Measurements from ENCODE around the gene CRYBG2.
A peak's percentile ranks its signal among the peaks of the same experiment; 100 is the strongest.

Gene CRYBG2

GRCh38 chr1:26372039-26372438 is 18.1 kb upstream of the CRYBG2 start:
- Histone ChIP-seq H2BK15ac (ENCODE audit: low read depth, poor library complexity, severe bottlenecking) (no peak overlapping the region), H3K27me3 (ENCODE audit: control insufficient read depth in 1 of 2, insufficient read depth in 1 of 2, low read length in 2 of 2) (peaks cover 20 to 36% of the 10 kb centered on the region in 2 experiments), H3K27ac (ENCODE audit: low read length, poor library complexity, severe bottlenecking) (no peak overlapping the region), H3K9ac (ENCODE audit: low read length) (no peak overlapping the region), H3K4me1 (ENCODE audit: control insufficient read depth, insufficient read depth, low read depth, low read length) (peaks cover 2% of the 10 kb centered on the region), H3K18ac (ENCODE audit: low read depth in 1 of 2, low read length in 2 of 2) (no peak overlapping the region), H3K23ac (ENCODE audit: low read length in 2 of 2) (no peak overlapping the region), H2AK5ac (ENCODE audit: low read length, severe bottlenecking) (no peak overlapping the region), H3K79me1 (replicated peaks; ENCODE audit: low read length, poor library complexity, severe bottlenecking) (no peaks in the 10 kb centered on the region), H4K91ac (ENCODE audit: low read length) (no peak overlapping the region), H3K4ac (ENCODE audit: low read depth in 1 of 2, low read length in 2 of 2) (no peak overlapping the region), H3K4me2 (ENCODE audit: low read length, poor library complexity, severe bottlenecking) (no peak overlapping the region), H3K4me3 (ENCODE audit: insufficient read depth in 1 of 2, low read depth in 1 of 2, low read length in 2 of 2) (no peak overlapping the region), H2AFZ (ENCODE audit: low read depth, low read length) (no peak overlapping the region), H3K14ac (ENCODE audit: low read length in 2 of 2) (no peak overlapping the region), H3K36me3 (ENCODE audit: control insufficient read depth in 1 of 2, insufficient read depth in 2 of 2, low read depth in 1 of 2, low read length in 2 of 2) (no peaks in the 10 kb centered on the region), H2BK120ac (ENCODE audit: low read depth, low read length) (no peak overlapping the region), H4K8ac (ENCODE audit: low read length) (no peak overlapping the region), H3K9me3 (ENCODE audit: control insufficient read depth, low read length) (no peaks in the 10 kb centered on the region), H2BK5ac (ENCODE audit: low read depth, low read length, poor library complexity, severe bottlenecking) (no peak overlapping the region), H2BK12ac (ENCODE audit: low read length in 2 of 2) (no peak overlapping the region)
- WGBS: 92% methylated on average over 5 of the region's 5 CpGs
- no peak for DNase-seq

- Histone ChIP-seq H2BK120ac (ENCODE audit: low read depth, low read length) (no peak overlapping the region), H3K9ac (ENCODE audit: low read length) (no peak overlapping the region), H2AK5ac (ENCODE audit: low read length, severe bottlenecking) (no peak overlapping the region), H3K4ac (ENCODE audit: low read depth in 1 of 2, low read length in 2 of 2) (no peak overlapping the region), H3K23ac (ENCODE audit: low read length in 2 of 2) (no peak overlapping the region), H4K8ac (ENCODE audit: low read length) (no peak overlapping the region), H3K4me3 (ENCODE audit: insufficient read depth in 1 of 2, low read depth in 1 of 2, low read length in 2 of 2) (no peak overlapping the region), H3K9me3 (ENCODE audit: control insufficient read depth, low read length) (no peaks in the 10 kb centered on the region), H3K18ac (ENCODE audit: low read depth in 1 of 2, low read length in 2 of 2) (no peak overlapping the region), H2BK15ac (ENCODE audit: low read depth, poor library complexity, severe bottlenecking) (peak overlapping the region; percentile 30), H3K27ac (ENCODE audit: low read length, poor library complexity, severe bottlenecking) (no peak overlapping the region), H2BK12ac (ENCODE audit: low read length in 2 of 2) (no peak overlapping the region), H3K14ac (ENCODE audit: low read length in 2 of 2) (no peak overlapping the region), H3K79me1 (replicated peaks; ENCODE audit: low read length, poor library complexity, severe bottlenecking) (no peaks in the 10 kb centered on the region), H3K27me3 (ENCODE audit: control insufficient read depth in 1 of 2, insufficient read depth in 1 of 2, low read length in 2 of 2) (peaks cover 20 to 36% of the 10 kb centered on the region in 2 experiments), H3K36me3 (ENCODE audit: control insufficient read depth in 1 of 2, insufficient read depth in 2 of 2, low read depth in 1 of 2, low read length in 2 of 2) (no peaks in the 10 kb centered on the region), H2BK5ac (ENCODE audit: low read depth, low read length, poor library complexity, severe bottlenecking) (no peak overlapping the region), H4K91ac (ENCODE audit: low read length) (no peak overlapping the region), H3K4me2 (ENCODE audit: low read length, poor library complexity, severe bottlenecking) (no peak overlapping the region), H3K4me1 (ENCODE audit: control insufficient read depth, insufficient read depth, low read depth, low read length) (peaks cover 2% of the 10 kb centered on the region), H2AFZ (ENCODE audit: low read depth, low read length) (no peak overlapping the region)
- no peak for DNase-seq
- 57% methylated on average over 6 of the region's 6 CpGs for WGBS
Measured at GRCh38 chr1:26370591-26371382, 16.9 kb upstream of the CRYBG2 start.

- Histone ChIP-seq H3K14ac (ENCODE audit: low read length in 2 of 2) (no peak overlapping the region), H4K91ac (ENCODE audit: low read length) (no peak overlapping the region)
Measured at GRCh38 chr1:26368486-26368885, 14.6 kb upstream of the CRYBG2 start.

GRCh38 chr1:26368006-26368405 is 14.1 kb upstream of the CRYBG2 start:
- Histone ChIP-seq H2BK15ac (ENCODE audit: low read depth, poor library complexity, severe bottlenecking) (no peak overlapping the region), H3K9me3 (ENCODE audit: control insufficient read depth, low read length) (no peaks in the 10 kb centered on the region), H2BK12ac (ENCODE audit: low read length in 2 of 2) (no peak overlapping the region), H3K4me2 (ENCODE audit: low read length, poor library complexity, severe bottlenecking) (no peak overlapping the region), H3K4me3 (ENCODE audit: insufficient read depth in 1 of 2, low read depth in 1 of 2, low read length in 2 of 2) (no peak overlapping the region), H3K4ac (ENCODE audit: low read depth in 1 of 2, low read length in 2 of 2) (no peak overlapping the region), H3K27ac (ENCODE audit: low read length, poor library complexity, severe bottlenecking) (no peak overlapping the region), H3K27me3 (ENCODE audit: control insufficient read depth in 1 of 2, insufficient read depth in 1 of 2, low read length in 2 of 2) (peaks cover 39 to 51% of the 10 kb centered on the region in 2 experiments), H2BK120ac (ENCODE audit: low read depth, low read length) (no peak overlapping the region), H3K18ac (ENCODE audit: low read depth in 1 of 2, low read length in 2 of 2) (no peak overlapping the region), H3K36me3 (ENCODE audit: control insufficient read depth in 1 of 2, insufficient read depth in 2 of 2, low read depth in 1 of 2, low read length in 2 of 2) (no peaks in the 10 kb centered on the region), H2AK5ac (ENCODE audit: low read length, severe bottlenecking) (no peak overlapping the region), H2AFZ (ENCODE audit: low read depth, low read length) (no peak overlapping the region), H3K79me1 (replicated peaks; ENCODE audit: low read length, poor library complexity, severe bottlenecking) (no peaks in the 10 kb centered on the region), H3K14ac (ENCODE audit: low read length in 2 of 2) (no peak overlapping the region), H3K23ac (ENCODE audit: low read length in 2 of 2) (no peak overlapping the region), H2BK5ac (ENCODE audit: low read depth, low read length, poor library complexity, severe bottlenecking) (no peak overlapping the region), H3K9ac (ENCODE audit: low read length) (no peak overlapping the region), H4K8ac (ENCODE audit: low read length) (no peak overlapping the region), H3K4me1 (ENCODE audit: control insufficient read depth, insufficient read depth, low read depth, low read length) (peaks cover 2% of the 10 kb centered on the region), H4K91ac (ENCODE audit: low read length) (no peak overlapping the region)
- 77% methylated on average over 4 of the region's 4 CpGs for WGBS
- DNase-seq: no peak

More at GRCh38 chr1:26368486-26368885, 14.6 kb upstream of the CRYBG2 start:
- no peak overlapping the region for H2BK5ac ChIP-seq (ENCODE audit: low read depth, low read length, poor library complexity, severe bottlenecking)
- H3K4me2 ChIP-seq (ENCODE audit: low read length, poor library complexity, severe bottlenecking): no peak overlapping the region
- no peak overlapping the region for H2AK5ac ChIP-seq (ENCODE audit: low read length, severe bottlenecking)
- 99% methylated on average over 3 of the region's 3 CpGs for WGBS
- H3K27ac ChIP-seq (ENCODE audit: low read length, poor library complexity, severe bottlenecking): no peak overlapping the region
- no peak for DNase-seq
- no peak overlapping the region for H3K23ac ChIP-seq (ENCODE audit: low read length in 2 of 2)
- no peak overlapping the region for H2BK15ac ChIP-seq (ENCODE audit: low read depth, poor library complexity, severe bottlenecking)
- no peak overlapping the region for H3K4ac ChIP-seq (ENCODE audit: low read depth in 1 of 2, low read length in 2 of 2)
- no peak overlapping the region for H3K4me3 ChIP-seq (ENCODE audit: insufficient read depth in 1 of 2, low read depth in 1 of 2, low read length in 2 of 2)
- H3K4me1 ChIP-seq (ENCODE audit: control insufficient read depth, insufficient read depth, low read depth, low read length): peaks cover 2% of the 10 kb centered on the region
- peaks cover 35 to 51% of the 10 kb centered on the region in 2 experiments for H3K27me3 ChIP-seq (ENCODE audit: control insufficient read depth in 1 of 2, insufficient read depth in 1 of 2, low read length in 2 of 2)
- H3K18ac ChIP-seq (ENCODE audit: low read depth in 1 of 2, low read length in 2 of 2): no peak overlapping the region
- no peak overlapping the region for H2AFZ ChIP-seq (ENCODE audit: low read depth, low read length)
- H3K9ac ChIP-seq (ENCODE audit: low read length): no peak overlapping the region
- no peak overlapping the region for H2BK120ac ChIP-seq (ENCODE audit: low read depth, low read length)
- H4K8ac ChIP-seq (ENCODE audit: low read length): no peak overlapping the region
- no peaks in the 10 kb centered on the region for H3K9me3 ChIP-seq (ENCODE audit: control insufficient read depth, low read length)
- H3K79me1 ChIP-seq (replicated peaks; ENCODE audit: low read length, poor library complexity, severe bottlenecking): no peaks in the 10 kb centered on the region
- H3K36me3 ChIP-seq (ENCODE audit: control insufficient read depth in 1 of 2, insufficient read depth in 2 of 2, low read depth in 1 of 2, low read length in 2 of 2): no peaks in the 10 kb centered on the region
- no peak overlapping the region for H2BK12ac ChIP-seq (ENCODE audit: low read length in 2 of 2)

All from mesenchymal stem cell (in vitro differentiated cells and primary cell).